ENCODE measurements around the gene OR4C15. TPM values are rescaled to one million over a fixed set of nuclear protein-coding genes. Genes with fewer than 3 reads are reported as not detected.

OR4C15 gene
- not detected for polyA plus RNA-seq
- long read RNA-seq, donor 1 = 0 reads
- long read RNA-seq, donor 2 = 0 reads
- long read RNA-seq, donor 3 = 0 reads
- long read RNA-seq, donor 4 = 0 reads
- long read RNA-seq, donor 5 = 0 reads
- long read RNA-seq, donor 6 = 0 reads
- long read RNA-seq, donor 7 = 0 reads
- long read RNA-seq, donor 8 = 0 reads
- long read RNA-seq, donor 9 = 0 reads
- long read RNA-seq, donor 10 = 0 reads

GRCh38 chr11:55554169-55554568, at the start of gene OR4C15:
TSS of gene OR4C15 (plus strand) at chr11:55554469. CDS start at chr11:55554469, 0 bp downstream.
- H3K36me3 ChIP-seq (ENCODE audit: control insufficient read depth in 3 of 3, insufficient read depth in 2 of 3, low read depth in 1 of 3, low read length in 3 of 3) = no peaks in the 10 kb centered on the region
- H3K4me1 ChIP-seq (ENCODE audit: control insufficient read depth in 3 of 3, insufficient read depth in 2 of 3, low read depth in 1 of 3, low read length in 2 of 3) = no peaks in the 10 kb centered on the region
- H3K27ac ChIP-seq (ENCODE audit: low read depth in 1 of 3, low read length in 2 of 3) = no peak within 1 kb of the TSS
- H3K27me3 ChIP-seq (ENCODE audit: control insufficient read depth in 3 of 3, insufficient read depth in 3 of 3, low read length in 3 of 3) = no peaks in the 10 kb centered on the region
- FAIRE-seq (no peak), DNase-seq (no peak)
- H3K4me3 ChIP-seq (ENCODE audit: low read depth in 1 of 3, low read length in 3 of 3) = no peak within 1 kb of the TSS
- H3K9me3 ChIP-seq (ENCODE audit: control insufficient read depth in 2 of 2, insufficient read depth in 1 of 2, low read depth in 1 of 2, low read length in 1 of 2) = peaks cover 0 to 37% of the 10 kb centered on the region in 2 donors

- 58 to 81% (median 67%) methylated on average over 3 of the region's 3 CpGs for WGBS, 3 donors
Measured at GRCh38 chr11:55571828-55572227, 17.6 kb downstream of the OR4C15 start, which contains the start of gene OR4C16. TSS of gene OR4C16 (plus strand) at chr11:55572128. CDS start at chr11:55572128, 0 bp downstream.

GRCh38 chr11:55572548-55572947, 18.3 kb downstream of the OR4C15 start:
- whole genome bisulfite sequencing, 3 donors = 25 to 33% (median 28%) methylated on average over 1 of the region's 1 CpG
- no peak for FAIRE-seq
- no peaks in the 10 kb centered on the region for H3K4me1 ChIP-seq (ENCODE audit: control insufficient read depth in 3 of 3, insufficient read depth in 2 of 3, low read depth in 1 of 3, low read length in 2 of 3)

More at GRCh38 chr11:55571828-55572227, 17.6 kb downstream of the OR4C15 start, which contains the start of gene OR4C16:
- H3K27ac ChIP-seq (ENCODE audit: low read depth in 1 of 3, low read length in 2 of 3) = no peak within 1 kb of the TSS
- no peak within 1 kb of the TSS for H3K4me3 ChIP-seq (ENCODE audit: low read depth in 1 of 3, low read length in 3 of 3)
- DNase-seq (no peak), FAIRE-seq (no peak)
- no peaks in the 10 kb centered on the region for H3K36me3 ChIP-seq (ENCODE audit: control insufficient read depth in 3 of 3, insufficient read depth in 2 of 3, low read depth in 1 of 3, low read length in 3 of 3)
- H3K9me3 ChIP-seq (ENCODE audit: control insufficient read depth in 2 of 2, insufficient read depth in 1 of 2, low read depth in 1 of 2, low read length in 1 of 2) = peaks cover 0 to 10% of the 10 kb centered on the region in 2 donors
- no peaks in the 10 kb centered on the region for H3K4me1 ChIP-seq (ENCODE audit: control insufficient read depth in 3 of 3, insufficient read depth in 2 of 3, low read depth in 1 of 3, low read length in 2 of 3)
- H3K27me3 ChIP-seq (ENCODE audit: control insufficient read depth in 3 of 3, insufficient read depth in 3 of 3, low read length in 3 of 3) = no peaks in the 10 kb centered on the region

More at GRCh38 chr11:55572548-55572947, 18.3 kb downstream of the OR4C15 start:
- H3K4me3 ChIP-seq (ENCODE audit: low read depth in 1 of 3, low read length in 3 of 3) = no peak overlapping the region
- H3K27ac ChIP-seq (ENCODE audit: low read depth in 1 of 3, low read length in 2 of 3) = no peak overlapping the region
- H3K36me3 ChIP-seq (ENCODE audit: control insufficient read depth in 3 of 3, insufficient read depth in 2 of 3, low read depth in 1 of 3, low read length in 3 of 3) = no peaks in the 10 kb centered on the region
- H3K9me3 ChIP-seq (ENCODE audit: control insufficient read depth in 2 of 2, insufficient read depth in 1 of 2, low read depth in 1 of 2, low read length in 1 of 2) = peaks cover 0 to 15% of the 10 kb centered on the region in 2 donors
- no peaks in the 10 kb centered on the region for H3K27me3 ChIP-seq (ENCODE audit: control insufficient read depth in 3 of 3, insufficient read depth in 3 of 3, low read length in 3 of 3)
- DNase-seq = no peak

Other genes starting within 250 kb of the OR4C15 start
- not detected for gene OR4A16, start 211.3 kb upstream of the OR4C15 start, polyA plus RNA-seq
- not detected for gene OR4A15, start 186.5 kb upstream of the OR4C15 start, polyA plus RNA-seq
- not detected for gene OR4C16, start 17.7 kb downstream of the OR4C15 start, polyA plus RNA-seq
- gene OR4C11, start 53.2 kb downstream of the OR4C15 start, polyA plus RNA-seq = not detected
- gene OR4P4, start 80.6 kb downstream of the OR4C15 start, polyA plus RNA-seq = not detected
- not detected for gene OR4S2, start 93.9 kb downstream of the OR4C15 start, polyA plus RNA-seq
- gene OR4C6, start 107.7 kb downstream of the OR4C15 start, polyA plus RNA-seq = not detected
- gene OR5D13, start 219.0 kb downstream of the OR4C15 start, polyA plus RNA-seq = not detected
- gene OR5D14, start 241.1 kb downstream of the OR4C15 start, polyA plus RNA-seq = not detected